ENCODE measurements around the gene DNM3.
A peak's percentile ranks its signal among the peaks of the same experiment; 100 is the strongest.

DNM3 gene

DNA sequence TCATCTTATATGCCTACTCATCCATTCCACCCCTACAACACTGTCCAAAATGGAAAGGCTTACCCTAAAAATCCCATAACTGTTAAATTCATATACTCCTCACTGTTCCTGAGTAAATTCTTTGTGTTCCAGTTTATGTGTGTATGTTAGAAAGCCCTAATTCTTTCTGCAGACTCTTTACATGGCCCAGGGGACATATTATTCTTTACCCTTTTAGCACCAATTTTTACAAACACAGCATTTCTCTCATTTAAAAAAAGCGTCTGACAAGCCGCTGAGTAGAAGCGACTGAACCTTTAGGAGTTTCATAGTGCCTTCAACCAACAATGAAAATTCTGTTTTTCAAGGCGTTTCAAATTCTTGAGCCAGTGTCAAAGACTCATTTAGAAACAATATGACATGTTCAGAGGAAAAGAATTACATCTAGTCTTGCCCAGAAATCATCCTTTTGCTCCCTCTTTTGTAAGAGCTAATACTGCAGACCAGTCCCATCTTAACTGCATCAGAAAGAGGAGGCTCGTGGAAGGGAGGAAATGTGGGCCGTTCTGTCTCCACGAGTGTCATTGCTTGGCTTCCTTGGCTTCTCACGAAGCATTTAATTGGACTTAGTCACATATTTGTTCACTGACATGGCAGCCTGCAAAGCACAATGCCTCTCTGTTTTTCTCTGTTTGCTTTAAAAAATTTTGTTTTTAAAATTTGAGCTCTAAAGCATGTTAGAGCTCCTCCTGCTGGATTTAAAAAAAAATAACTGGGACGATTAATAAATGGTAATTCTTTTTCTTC lies 557.9 kb downstream of the DNM3 start:
- H3K4me3 ChIP-seq (ENCODE audit: low read length): no peak overlapping the region
- TF ChIP-seq CTCF (conservative IDR thresholded peaks at IDR 0.05; ENCODE audit: low read depth, low read length): peak; percentile 46
- DNase-seq (ENCODE audit: low read depth): peak; percentile 62

- H3K4me3 ChIP-seq (ENCODE audit: low read length): no peak overlapping the region
- no peak for TF ChIP-seq CTCF (conservative IDR thresholded peaks at IDR 0.05; ENCODE audit: low read depth, low read length)
- no peak for DNase-seq (ENCODE audit: low read depth)
Observed at GRCh38 chr1:172399756-172400721, 558.7 kb downstream of the DNM3 start.

DNA sequence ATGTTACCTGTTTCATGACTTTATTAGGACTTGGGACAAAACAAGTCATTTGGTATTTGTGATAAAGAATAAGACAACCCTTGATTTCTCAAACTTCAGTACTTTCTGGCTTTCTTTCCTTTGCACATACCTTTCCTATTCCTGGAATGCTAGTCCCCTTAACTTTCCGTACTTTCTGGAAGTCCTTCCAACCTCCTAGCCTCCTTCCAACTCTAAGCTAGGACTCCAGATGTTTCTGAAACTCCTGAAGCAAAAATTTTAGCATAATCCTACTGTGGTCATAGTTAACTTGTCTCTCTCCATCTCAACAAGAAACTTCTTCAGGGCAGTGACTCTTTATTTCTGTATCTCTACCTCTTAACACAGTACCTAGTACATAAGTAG lies 559.4 kb downstream of the DNM3 start:
- DNase-seq (ENCODE audit: low read depth): no peak
- no peak overlapping the region for H3K4me3 ChIP-seq (ENCODE audit: low read length)
- TF ChIP-seq CTCF (conservative IDR thresholded peaks at IDR 0.05; ENCODE audit: low read depth, low read length): no peak

DNA sequence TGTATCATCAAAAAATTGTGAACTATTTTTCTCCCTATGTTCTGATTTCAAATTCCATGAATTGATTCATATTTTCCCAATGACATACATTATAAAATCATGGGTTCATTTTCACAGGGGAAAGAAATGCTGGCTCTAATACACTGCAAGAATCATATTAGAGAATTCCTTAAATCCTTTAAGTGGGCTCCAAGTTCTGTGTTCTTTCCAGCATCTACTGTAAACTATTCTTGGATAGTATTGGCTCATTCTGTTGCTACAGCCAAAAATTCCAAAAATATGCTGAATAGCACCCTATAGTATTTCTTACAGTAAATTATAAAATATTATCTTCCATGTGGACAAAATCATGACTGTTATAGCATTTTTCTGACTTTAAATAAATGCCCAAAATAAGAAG lies 560.2 kb downstream of the DNM3 start:
- no peak for TF ChIP-seq CTCF (conservative IDR thresholded peaks at IDR 0.05; ENCODE audit: low read depth, low read length)
- DNase-seq (ENCODE audit: low read depth): no peak

GRCh38 chr1:172401892-172402291 lies 560.6 kb downstream of the DNM3 start:
- DNase-seq (ENCODE audit: low read depth): no peak
- H3K4me3 ChIP-seq (ENCODE audit: low read length): no peak overlapping the region
- TF ChIP-seq CTCF (conservative IDR thresholded peaks at IDR 0.05; ENCODE audit: low read depth, low read length): peak; percentile 27

More for the DNA sequence above, 560.2 kb downstream of the DNM3 start:
- no peak overlapping the region for H3K4me3 ChIP-seq (ENCODE audit: low read length)

DNA sequence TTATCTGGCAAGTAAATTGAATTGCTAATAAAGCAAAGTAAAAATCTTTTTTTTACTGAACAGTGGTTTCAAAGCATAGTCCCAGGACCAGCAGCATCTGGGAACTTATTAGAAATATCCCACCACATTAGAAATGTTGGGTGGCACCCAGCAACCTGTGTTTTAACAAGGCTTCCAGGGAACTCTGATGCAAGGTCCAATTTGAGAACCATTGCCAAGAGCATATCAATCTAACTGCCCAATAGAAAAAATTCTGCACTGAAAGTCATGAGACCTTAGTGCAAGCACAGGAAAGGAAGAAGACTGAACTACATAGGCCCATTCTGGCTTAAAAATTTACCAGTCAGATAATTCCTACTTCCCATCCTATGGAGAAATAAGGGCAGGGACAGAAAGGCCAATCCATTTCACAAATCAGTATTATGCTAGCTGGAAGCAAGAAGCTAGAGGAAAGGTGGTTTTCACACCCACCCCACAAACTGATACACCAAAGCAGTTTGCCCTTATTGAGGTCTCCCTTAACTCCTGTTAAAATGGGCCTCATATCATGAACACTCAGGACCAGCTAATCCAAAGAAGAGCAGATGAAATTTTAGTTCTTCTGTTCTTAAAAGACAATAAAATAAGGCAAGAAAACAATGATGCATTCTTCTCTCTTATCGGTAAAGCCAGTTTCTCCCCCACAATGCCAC lies 561.7 kb downstream of the DNM3 start:
- no peak for DNase-seq (ENCODE audit: low read depth)
- TF ChIP-seq CTCF (conservative IDR thresholded peaks at IDR 0.05; ENCODE audit: low read depth, low read length): no peak

More for the DNA sequence above, 561.7 kb downstream of the DNM3 start:
- H3K4me3 ChIP-seq (ENCODE audit: low read length): no peak overlapping the region
